ENCODE data around the gene PFN3. TPM values are rescaled to one million over a fixed set of nuclear protein-coding genes. Genes with fewer than 3 reads are reported as not detected.
A peak's percentile ranks its signal among the peaks of the same experiment; 100 is the strongest.

The PFN3 gene
- total and polyA plus RNA-seq, 2 of the 13 experiments (the other 11 are each of a cell fraction or from before 2014, with no cell fraction given) = not detected

GRCh38 chr5:177447611-177448243 lies 47.3 kb upstream of the PFN3 start (continued):
- TF ChIP-seq SNAPC4 (CRISPR knock-in tag; IDR thresholded peaks at IDR 0.05) (no peak), ZBTB1 (CRISPR knock-in tag; IDR thresholded peaks at IDR 0.05; ENCODE audit: borderline replicate concordance) (no peak), ZFP82 (CRISPR knock-in tag; IDR thresholded peaks at IDR 0.05; ENCODE audit: borderline replicate concordance) (no peak), SIN3B (IDR thresholded peaks at IDR 0.05; ENCODE audit: low read length) (no peak), TEAD3 (CRISPR knock-in tag; optimal IDR thresholded peaks at IDR 0.05; ENCODE audit: borderline replicate concordance) (peak; percentile 58), ZNF503 (CRISPR knock-in tag; IDR thresholded peaks at IDR 0.05) (no peak), SNAPC5 (CRISPR knock-in tag; IDR thresholded peaks at IDR 0.05; ENCODE audit: borderline replicate concordance) (no peak), BCL3 (CRISPR knock-in tag; IDR thresholded peaks at IDR 0.05) (no peak), NFIC (IDR thresholded peaks at IDR 0.05; ENCODE audit: low read length) (no peak), ZNF878 (CRISPR knock-in tag; IDR thresholded peaks at IDR 0.05) (no peak), SP140L (CRISPR knock-in tag; IDR thresholded peaks at IDR 0.05; ENCODE audit: borderline replicate concordance) (no peak), ZNF362 (CRISPR knock-in tag; IDR thresholded peaks at IDR 0.05; ENCODE audit: borderline replicate concordance) (peak; percentile 48; the same call in 1 of the 2 replicates), WIZ (CRISPR knock-in tag; IDR thresholded peaks at IDR 0.05) (no peak), RORA (CRISPR knock-in tag; IDR thresholded peaks at IDR 0.05) (no peak), HOXA3 (CRISPR knock-in tag; IDR thresholded peaks at IDR 0.05) (peak; percentile 43; the same call in 1 of the 2 replicates), ZMYM3 (CRISPR knock-in tag; IDR thresholded peaks at IDR 0.05) (no peak), KLF12 (CRISPR knock-in tag; IDR thresholded peaks at IDR 0.05; ENCODE audit: borderline replicate concordance) (no peak), SALL1 (CRISPR knock-in tag; IDR thresholded peaks at IDR 0.05) (peak; percentile 65), ZNF296 (CRISPR knock-in tag; conservative IDR thresholded peaks at IDR 0.05) (no peak), ZNF136 (CRISPR knock-in tag; IDR thresholded peaks at IDR 0.05; ENCODE audit: low read depth) (no peak), NCOA1 (CRISPR knock-in tag; IDR thresholded peaks at IDR 0.05) (no peak), FOXK1 (CRISPR knock-in tag; IDR thresholded peaks at IDR 0.05; ENCODE audit: borderline replicate concordance, low read depth) (no peak)

All from HepG2 (cell line).